Measurements from ENCODE around the gene MARCHF3.

DNA sequence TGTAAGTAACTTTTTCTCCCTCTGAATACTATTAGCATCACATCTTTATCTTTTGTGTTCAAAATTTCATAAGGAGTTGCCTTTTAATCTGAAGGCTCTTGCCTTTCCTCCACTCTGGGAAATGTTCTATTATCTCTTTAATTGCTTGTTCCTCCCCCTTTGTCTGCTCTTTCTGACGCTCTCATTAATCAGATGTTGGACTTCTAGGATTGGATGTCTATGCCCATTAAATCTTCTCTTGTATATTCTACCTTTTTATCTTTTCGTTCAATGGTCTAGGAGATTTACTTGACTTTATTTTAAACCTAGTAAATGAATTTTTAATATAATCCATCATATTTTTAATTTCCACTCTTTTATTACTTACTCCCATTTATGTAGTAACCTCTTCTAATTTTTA is 76.7 kb downstream of the MARCHF3 start:
- no peak for TF ChIP-seq FOXA1 (IDR thresholded peaks at IDR 0.05)
- no peak for TF ChIP-seq SUZ12 (IDR thresholded peaks at IDR 0.05)
- TF ChIP-seq ELF4 (IDR thresholded peaks at IDR 0.05): no peak
- TF ChIP-seq NFRKB (IDR thresholded peaks at IDR 0.05): no peak
- TF ChIP-seq FOXK2 (IDR thresholded peaks at IDR 0.05): no peak
- no peak for TF ChIP-seq ZNF384 (IDR thresholded peaks at IDR 0.05)
- TF ChIP-seq, protein P1, sequence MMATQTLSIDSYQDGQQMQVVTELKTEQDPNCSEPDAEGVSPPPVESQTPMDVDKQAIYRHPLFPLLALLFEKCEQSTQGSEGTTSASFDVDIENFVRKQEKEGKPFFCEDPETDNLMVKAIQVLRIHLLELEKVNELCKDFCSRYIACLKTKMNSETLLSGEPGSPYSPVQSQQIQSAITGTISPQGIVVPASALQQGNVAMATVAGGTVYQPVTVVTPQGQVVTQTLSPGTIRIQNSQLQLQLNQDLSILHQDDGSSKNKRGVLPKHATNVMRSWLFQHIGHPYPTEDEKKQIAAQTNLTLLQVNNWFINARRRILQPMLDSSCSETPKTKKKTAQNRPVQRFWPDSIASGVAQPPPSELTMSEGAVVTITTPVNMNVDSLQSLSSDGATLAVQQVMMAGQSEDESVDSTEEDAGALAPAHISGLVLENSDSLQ (IDR thresholded peaks at IDR 0.05): no peak
- TF ChIP-seq SP1 (IDR thresholded peaks at IDR 0.05): no peak
- TF ChIP-seq FOXM1 (IDR thresholded peaks at IDR 0.05; ENCODE audit: borderline replicate concordance): no peak
- no peak for TF ChIP-seq L3MBTL2 (conservative IDR thresholded peaks at IDR 0.05)
- TF ChIP-seq TARDBP (IDR thresholded peaks at IDR 0.05): no peak
- TF ChIP-seq LEF1 (IDR thresholded peaks at IDR 0.05; ENCODE audit: borderline replicate concordance): no peak
- TF ChIP-seq BHLHE40 (IDR thresholded peaks at IDR 0.05; ENCODE audit: borderline replicate concordance): no peak
- TF ChIP-seq ARNT (IDR thresholded peaks at IDR 0.05): no peak
